ENCODE measurements around the gene RAD51B. TPM values are rescaled to one million over a fixed set of nuclear protein-coding genes. Genes with fewer than 3 reads are reported as not detected.

Gene RAD51B
- total and polyA plus RNA-seq, 2 of the 13 experiments (the other 11 are each of a cell fraction or from before 2014, with no cell fraction given), result 7.0 to 9.5 TPM

DNA sequence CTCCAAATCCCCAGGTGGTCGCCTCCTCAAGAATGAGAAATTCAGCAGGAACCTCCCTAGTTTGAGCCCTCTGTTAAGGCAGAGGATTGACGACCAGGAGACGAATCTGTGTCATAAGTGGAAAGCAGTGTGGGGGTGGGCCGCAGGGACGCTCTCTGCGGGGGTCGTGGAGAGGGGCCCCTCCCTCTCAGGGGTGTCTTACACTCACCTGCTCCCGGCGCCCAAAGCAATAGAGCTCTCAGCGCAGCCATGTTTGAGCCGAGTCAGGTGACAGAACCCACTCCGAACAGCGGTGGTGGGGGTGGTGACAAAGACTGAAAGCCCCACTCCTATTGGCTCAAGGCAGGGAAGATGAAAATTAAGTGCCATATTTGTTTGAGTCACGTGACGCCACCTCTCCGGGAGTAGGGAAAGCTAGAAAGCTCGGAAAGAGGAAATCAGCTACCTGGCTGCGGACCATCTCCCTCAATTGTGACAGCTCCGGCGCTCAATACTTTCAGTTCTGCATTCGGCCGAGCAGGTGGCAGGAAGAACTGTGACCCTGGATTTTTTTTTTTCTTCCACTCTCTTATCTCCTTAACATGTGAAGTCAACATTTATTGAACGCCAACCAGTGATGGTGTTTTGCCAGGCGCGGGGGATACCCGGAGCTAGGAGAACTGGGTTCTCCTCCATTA lies 3.1 kb upstream of the RAD51B start, which contains the start of gene ZFYVE26 (continued):
- TF ChIP-seq, protein P1, sequence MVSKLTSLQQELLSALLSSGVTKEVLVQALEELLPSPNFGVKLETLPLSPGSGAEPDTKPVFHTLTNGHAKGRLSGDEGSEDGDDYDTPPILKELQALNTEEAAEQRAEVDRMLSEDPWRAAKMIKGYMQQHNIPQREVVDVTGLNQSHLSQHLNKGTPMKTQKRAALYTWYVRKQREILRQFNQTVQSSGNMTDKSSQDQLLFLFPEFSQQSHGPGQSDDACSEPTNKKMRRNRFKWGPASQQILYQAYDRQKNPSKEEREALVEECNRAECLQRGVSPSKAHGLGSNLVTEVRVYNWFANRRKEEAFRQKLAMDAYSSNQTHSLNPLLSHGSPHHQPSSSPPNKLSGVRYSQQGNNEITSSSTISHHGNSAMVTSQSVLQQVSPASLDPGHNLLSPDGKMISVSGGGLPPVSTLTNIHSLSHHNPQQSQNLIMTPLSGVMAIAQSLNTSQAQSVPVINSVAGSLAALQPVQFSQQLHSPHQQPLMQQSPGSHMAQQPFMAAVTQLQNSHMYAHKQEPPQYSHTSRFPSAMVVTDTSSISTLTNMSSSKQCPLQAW (CRISPR knock-in tag; IDR thresholded peaks at IDR 0.05), result peak; percentile 77
- TF ChIP-seq SRF (IDR thresholded peaks at IDR 0.05; ENCODE audit: low read depth, low read length) (peak; percentile 85; the same call in 1 of the 2 replicates), ZNF460 (CRISPR knock-in tag; IDR thresholded peaks at IDR 0.05; ENCODE audit: borderline replicate concordance) (no peak), ZSCAN9 (CRISPR knock-in tag; IDR thresholded peaks at IDR 0.05; ENCODE audit: borderline replicate concordance) (no peak; the same call in 1 of the 2 replicates), SYNCRIP (IDR thresholded peaks at IDR 0.05; ENCODE audit: insufficient read depth, low read depth, low read length) (no peak), ZNF670 (CRISPR knock-in tag; IDR thresholded peaks at IDR 0.05; ENCODE audit: borderline replicate concordance) (no peak), MBNL3 (CRISPR knock-in tag; conservative IDR thresholded peaks at IDR 0.05) (no peak), JDP2 (CRISPR knock-in tag; IDR thresholded peaks at IDR 0.05; ENCODE audit: borderline replicate concordance) (no peak), ATRX (CRISPR knock-in tag; IDR thresholded peaks at IDR 0.05; ENCODE audit: borderline replicate concordance) (no peak), ZSCAN30 (CRISPR knock-in tag; IDR thresholded peaks at IDR 0.05) (no peak), SIX4 (CRISPR knock-in tag; IDR thresholded peaks at IDR 0.05) (0 out of 2 replicates have a peak, but pooled peaks have one; percentile 13), MXD4 (CRISPR knock-in tag; IDR thresholded peaks at IDR 0.05) (0 out of 2 replicates have a peak, but pooled peaks have one; percentile 43), ARNTL (CRISPR knock-in tag; IDR thresholded peaks at IDR 0.05) (no peak; the same call in 1 of the 2 replicates), GATA4 (IDR thresholded peaks at IDR 0.05; ENCODE audit: borderline replicate concordance, low read depth) (no peak), CBX5 (CRISPR knock-in tag; IDR thresholded peaks at IDR 0.05; ENCODE audit: borderline replicate concordance) (no peak; the same call in 1 of the 2 replicates), FOSL2 (CRISPR knock-in tag; IDR thresholded peaks at IDR 0.05) (no peak), ZNF556 (CRISPR knock-in tag; IDR thresholded peaks at IDR 0.05; ENCODE audit: borderline replicate concordance) (peak; percentile 22; the same call in 1 of the 2 replicates), ZNF264 (CRISPR knock-in tag; IDR thresholded peaks at IDR 0.05) (0 out of 2 replicates have a peak, but pooled peaks have one; percentile 19), SIN3A (IDR thresholded peaks at IDR 0.05; ENCODE audit: borderline replicate concordance, low read depth, low read length) (peak; percentile 90), MBD4 (IDR thresholded peaks at IDR 0.05; ENCODE audit: borderline replicate concordance, low read length) (no peak)
- TF ChIP-seq, protein P2, sequence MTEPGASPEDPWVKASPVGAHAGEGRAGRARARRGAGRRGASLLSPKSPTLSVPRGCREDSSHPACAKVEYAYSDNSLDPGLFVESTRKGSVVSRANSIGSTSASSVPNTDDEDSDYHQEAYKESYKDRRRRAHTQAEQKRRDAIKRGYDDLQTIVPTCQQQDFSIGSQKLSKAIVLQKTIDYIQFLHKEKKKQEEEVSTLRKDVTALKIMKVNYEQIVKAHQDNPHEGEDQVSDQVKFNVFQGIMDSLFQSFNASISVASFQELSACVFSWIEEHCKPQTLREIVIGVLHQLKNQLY (CRISPR knock-in tag; IDR thresholded peaks at IDR 0.05), result peak; percentile 42; the same call in 1 of the 2 replicates
- TF ChIP-seq, protein P3, sequence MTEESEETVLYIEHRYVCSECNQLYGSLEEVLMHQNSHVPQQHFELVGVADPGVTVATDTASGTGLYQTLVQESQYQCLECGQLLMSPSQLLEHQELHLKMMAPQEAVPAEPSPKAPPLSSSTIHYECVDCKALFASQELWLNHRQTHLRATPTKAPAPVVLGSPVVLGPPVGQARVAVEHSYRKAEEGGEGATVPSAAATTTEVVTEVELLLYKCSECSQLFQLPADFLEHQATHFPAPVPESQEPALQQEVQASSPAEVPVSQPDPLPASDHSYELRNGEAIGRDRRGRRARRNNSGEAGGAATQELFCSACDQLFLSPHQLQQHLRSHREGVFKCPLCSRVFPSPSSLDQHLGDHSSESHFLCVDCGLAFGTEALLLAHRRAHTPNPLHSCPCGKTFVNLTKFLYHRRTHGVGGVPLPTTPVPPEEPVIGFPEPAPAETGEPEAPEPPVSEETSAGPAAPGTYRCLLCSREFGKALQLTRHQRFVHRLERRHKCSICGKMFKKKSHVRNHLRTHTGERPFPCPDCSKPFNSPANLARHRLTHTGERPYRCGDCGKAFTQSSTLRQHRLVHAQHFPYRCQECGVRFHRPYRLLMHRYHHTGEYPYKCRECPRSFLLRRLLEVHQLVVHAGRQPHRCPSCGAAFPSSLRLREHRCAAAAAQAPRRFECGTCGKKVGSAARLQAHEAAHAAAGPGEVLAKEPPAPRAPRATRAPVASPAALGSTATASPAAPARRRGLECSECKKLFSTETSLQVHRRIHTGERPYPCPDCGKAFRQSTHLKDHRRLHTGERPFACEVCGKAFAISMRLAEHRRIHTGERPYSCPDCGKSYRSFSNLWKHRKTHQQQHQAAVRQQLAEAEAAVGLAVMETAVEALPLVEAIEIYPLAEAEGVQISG (CRISPR knock-in tag; IDR thresholded peaks at IDR 0.05), result peak; percentile 64; the same call in 1 of the 2 replicates
- TF ChIP-seq, protein P4, sequence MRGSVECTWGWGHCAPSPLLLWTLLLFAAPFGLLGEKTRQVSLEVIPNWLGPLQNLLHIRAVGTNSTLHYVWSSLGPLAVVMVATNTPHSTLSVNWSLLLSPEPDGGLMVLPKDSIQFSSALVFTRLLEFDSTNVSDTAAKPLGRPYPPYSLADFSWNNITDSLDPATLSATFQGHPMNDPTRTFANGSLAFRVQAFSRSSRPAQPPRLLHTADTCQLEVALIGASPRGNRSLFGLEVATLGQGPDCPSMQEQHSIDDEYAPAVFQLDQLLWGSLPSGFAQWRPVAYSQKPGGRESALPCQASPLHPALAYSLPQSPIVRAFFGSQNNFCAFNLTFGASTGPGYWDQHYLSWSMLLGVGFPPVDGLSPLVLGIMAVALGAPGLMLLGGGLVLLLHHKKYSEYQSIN (CRISPR knock-in tag; IDR thresholded peaks at IDR 0.05; ENCODE audit: borderline replicate concordance), result no peak

Data from HepG2 (cell line).